CD4-positive, alpha-beta T cell (primary cell): Measurements from ENCODE around the gene PIWIL4. TPM values are rescaled to one million over a fixed set of nuclear protein-coding genes. Genes with fewer than 3 reads are reported as not detected.

Source experiments
- ATAC-seq: fragments of 200-7000 bp; cut with Tn5 transposase; one replicate; pipeline ENCODE4 v1.10.0; 2022; ENCODE audit warnings: mild to moderate bottlenecking; ENCODE audit not compliant: poor library complexity
- CTCF ChIA-PET: fragments of 350-600 bp; sonication (Branson Sonifier 250); formaldehyde crosslinking; loops from one replicate; lab custom pipeline; 2021; ENCODE audit warnings: antibody characterized with exemption, inconsistent platforms; lab: Charles Lee
- POLR2A ChIA-PET: fragments of 350-600 bp; sonication (Branson Sonifier 250); formaldehyde crosslinking; loops from one replicate; lab custom pipeline; 2021; ENCODE audit warnings: antibody characterized with exemption, inconsistent platforms; lab: Charles Lee
- DNase-seq, 14 experiments: peaks; one replicate each; pipeline ENCODE4 v3.0.0-alpha.2; 2013 to 2020; ENCODE audit warnings: mixed read lengths in 2 of 14
- H3K27ac ChIP-seq, 2 donors: one replicate each; pipeline versions ENCODE4 v1.5.1 to v1.7.0; 2013; ENCODE audit warnings: low read length in 2 of 2, low read depth in 1 of 2, mild to moderate bottlenecking in 1 of 2
- H3K27me3 ChIP-seq, 2 experiments: 1 replicate in 1 of 2; 2 replicates in 1 of 2; pipeline versions ENCODE4 v1.6.1 to v1.7.0; 2013; ENCODE audit warnings: low read length in 2 of 2, control low read depth in 1 of 2, mild to moderate bottlenecking in 1 of 2, moderate library complexity in 1 of 2; ENCODE audit not compliant: insufficient read depth in 2 of 2, control insufficient read depth in 1 of 2
- H3K36me3 ChIP-seq: one replicate; pipeline ENCODE4 v1.6.1; 2013; ENCODE audit warnings: low read length, control low read depth; ENCODE audit not compliant: insufficient read depth
- H3K4me1 ChIP-seq: one replicate; pipeline ENCODE4 v1.6.1; 2013; ENCODE audit warnings: low read length, control low read depth; ENCODE audit not compliant: insufficient read depth
- H3K4me3 ChIP-seq: one replicate; pipeline ENCODE4 v1.5.1; 2013; ENCODE audit warnings: mild to moderate bottlenecking, low read length, moderate library complexity
- H3K9me3 ChIP-seq, 2 experiments: 1 replicate in 1 of 2; 2 replicates in 1 of 2; pipeline versions ENCODE4 v1.6.1 to v1.7.0; 2013; ENCODE audit warnings: low read length in 2 of 2, mild to moderate bottlenecking in 2 of 2, control low read depth in 1 of 2, moderate library complexity in 1 of 2; ENCODE audit not compliant: control insufficient read depth in 1 of 2, insufficient read depth in 1 of 2
- H3K27ac Mint-ChIP-seq: one replicate; pipeline ENCODE4 v1.8.0; 2020; ENCODE audit warnings: mixed read lengths
- H3K27me3 Mint-ChIP-seq: one replicate; pipeline ENCODE4 v1.8.0; 2021; ENCODE audit warnings: mixed read lengths
- H3K36me3 Mint-ChIP-seq: one replicate; pipeline ENCODE4 v1.8.0; 2021; ENCODE audit warnings: low read depth, mixed read lengths
- H3K4me1 Mint-ChIP-seq: one replicate; pipeline ENCODE4 v1.8.0; 2021; ENCODE audit warnings: low read depth, mixed read lengths
- H3K4me3 Mint-ChIP-seq: one replicate; pipeline ENCODE4 v1.8.0; 2020; ENCODE audit warnings: mild to moderate bottlenecking, mixed read lengths
- H3K9me3 Mint-ChIP-seq: one replicate; pipeline ENCODE4 v1.8.0; 2020; ENCODE audit warnings: mixed read lengths
- intact Hi-C, 2 experiments: fragments of 100-400 bp; cut with DNase I in 1 of 2; cut with micrococcal nuclease in 1 of 2; formaldehyde crosslinking; loops; one replicate each; pipeline versions ENCODE4 v1.15.1 to v1.9.0; 2023 to 2025; cut with DNase I, micrococcal nuclease
- total RNA-seq, 174 experiments: library from RNA in 2 of 174; stranded (reverse) in 2 of 174; gene quantifications; one replicate each; pipeline ENCODE4 v1.2.3 and lab custom pipeline; 2021 to 2026
- TF ChIP-seq, protein P1 (sequence below): fragments of 200-600 bp; IDR thresholded peaks from one replicate; pipeline ENCODE4 v1.8.0; 2022; ENCODE audit warnings: antibody characterized with exemption, mild to moderate bottlenecking

PIWIL4 gene
- total RNA-seq, 2 experiments from 2014 or later = 1.3 to 1.4 TPM

DNA sequence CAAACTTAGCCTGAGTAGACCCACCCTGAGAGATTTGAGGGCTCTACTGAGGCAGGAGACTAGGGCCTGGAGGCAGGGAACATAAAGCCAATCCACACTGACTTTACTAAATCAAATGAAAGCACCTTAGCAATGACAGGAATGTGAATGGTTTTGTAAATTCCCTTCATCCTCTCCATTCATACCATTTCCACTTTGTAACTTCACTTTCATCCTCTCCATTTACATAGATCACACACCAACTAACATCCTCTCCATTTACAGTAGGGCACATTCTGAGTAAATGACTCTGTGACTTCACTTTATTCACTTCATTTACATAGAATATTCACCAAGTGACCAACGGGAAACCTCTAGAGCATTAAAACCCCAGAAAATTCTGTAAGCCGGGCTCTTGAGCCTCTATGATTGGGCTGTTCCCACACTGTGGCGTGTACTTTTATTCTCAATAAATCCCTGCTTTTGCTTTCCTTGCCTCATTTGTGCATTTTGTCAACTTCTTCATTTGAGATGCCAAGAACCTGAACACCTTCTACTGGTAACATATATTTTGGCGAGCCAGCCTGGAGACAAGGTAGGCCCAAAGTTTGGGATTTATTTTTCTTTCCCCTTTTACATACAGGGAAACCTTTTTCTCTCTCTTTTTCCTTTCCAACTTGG lies 82.9 kb downstream of the PIWIL4 start:
- Histone ChIP-seq H3K27me3 (peaks cover 7 to 9% of the 10 kb centered on the region in 2 experiments), H3K36me3 (no peaks in the 10 kb centered on the region), H3K4me3 (no peak overlapping the region), H3K4me1 (no peaks in the 10 kb centered on the region), H3K27ac (no peak overlapping the region), H3K9me3 (no peaks in the 10 kb centered on the region)
- H3K9me3 Mint-ChIP-seq = no peaks in the 10 kb centered on the region
- TF ChIP-seq, protein P1, sequence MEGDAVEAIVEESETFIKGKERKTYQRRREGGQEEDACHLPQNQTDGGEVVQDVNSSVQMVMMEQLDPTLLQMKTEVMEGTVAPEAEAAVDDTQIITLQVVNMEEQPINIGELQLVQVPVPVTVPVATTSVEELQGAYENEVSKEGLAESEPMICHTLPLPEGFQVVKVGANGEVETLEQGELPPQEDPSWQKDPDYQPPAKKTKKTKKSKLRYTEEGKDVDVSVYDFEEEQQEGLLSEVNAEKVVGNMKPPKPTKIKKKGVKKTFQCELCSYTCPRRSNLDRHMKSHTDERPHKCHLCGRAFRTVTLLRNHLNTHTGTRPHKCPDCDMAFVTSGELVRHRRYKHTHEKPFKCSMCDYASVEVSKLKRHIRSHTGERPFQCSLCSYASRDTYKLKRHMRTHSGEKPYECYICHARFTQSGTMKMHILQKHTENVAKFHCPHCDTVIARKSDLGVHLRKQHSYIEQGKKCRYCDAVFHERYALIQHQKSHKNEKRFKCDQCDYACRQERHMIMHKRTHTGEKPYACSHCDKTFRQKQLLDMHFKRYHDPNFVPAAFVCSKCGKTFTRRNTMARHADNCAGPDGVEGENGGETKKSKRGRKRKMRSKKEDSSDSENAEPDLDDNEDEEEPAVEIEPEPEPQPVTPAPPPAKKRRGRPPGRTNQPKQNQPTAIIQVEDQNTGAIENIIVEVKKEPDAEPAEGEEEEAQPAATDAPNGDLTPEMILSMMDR = no peak
- intact Hi-C loops = no loop called here
- H3K4me1 Mint-ChIP-seq = no peaks in the 10 kb centered on the region
- H3K27ac Mint-ChIP-seq = no peak overlapping the region
- ATAC-seq = no peak
- DNase-seq = no peak
- CTCF ChIA-PET = no interaction called here
- H3K27me3 Mint-ChIP-seq = peaks cover 17% of the 10 kb centered on the region
- no peaks in the 10 kb centered on the region for H3K36me3 Mint-ChIP-seq
- POLR2A ChIA-PET = no interaction called here
- H3K4me3 Mint-ChIP-seq = no peak overlapping the region

DNA sequence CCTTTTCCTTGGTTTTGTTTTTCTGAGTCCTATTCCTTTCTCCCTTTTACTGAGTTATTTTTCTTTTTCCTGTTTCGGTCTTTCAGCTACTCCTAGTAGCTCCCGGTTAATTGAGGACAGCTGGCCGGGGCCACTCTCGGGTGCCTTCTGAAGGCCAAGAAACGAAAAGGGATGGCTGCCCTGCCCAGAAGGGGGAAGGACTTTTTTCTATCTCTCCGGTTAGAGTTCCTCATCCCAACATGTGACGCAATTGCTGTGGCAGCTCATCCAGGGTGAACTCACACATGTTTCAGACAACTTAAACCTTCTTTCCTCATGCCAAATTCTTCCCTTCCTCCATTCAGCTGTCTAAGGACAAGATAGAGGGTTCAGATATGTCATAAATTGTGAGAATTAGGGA lies 83.6 kb downstream of the PIWIL4 start:
- Mint-ChIP-seq H3K27ac (no peak overlapping the region), H3K9me3 (no peaks in the 10 kb centered on the region), H3K27me3 (peaks cover 17% of the 10 kb centered on the region), H3K4me1 (no peaks in the 10 kb centered on the region), H3K36me3 (no peaks in the 10 kb centered on the region), H3K4me3 (no peak overlapping the region)
- CTCF ChIA-PET = no interaction called here
- no peaks in the 10 kb centered on the region for H3K36me3 ChIP-seq
- no peak overlapping the region for H3K4me3 ChIP-seq
- intact Hi-C loops = no loop called here
- H3K27ac ChIP-seq = no peak overlapping the region
- H3K27me3 ChIP-seq = peaks cover 7 to 13% of the 10 kb centered on the region in 2 experiments
- TF ChIP-seq, protein P1 = no peak
- POLR2A ChIA-PET = no interaction called here
- H3K4me1 ChIP-seq = no peaks in the 10 kb centered on the region
- no peak for ATAC-seq
- H3K9me3 ChIP-seq = no peaks in the 10 kb centered on the region
- peak in 2 of 14 experiments; percentile 15 to 25 for DNase-seq

DNA sequence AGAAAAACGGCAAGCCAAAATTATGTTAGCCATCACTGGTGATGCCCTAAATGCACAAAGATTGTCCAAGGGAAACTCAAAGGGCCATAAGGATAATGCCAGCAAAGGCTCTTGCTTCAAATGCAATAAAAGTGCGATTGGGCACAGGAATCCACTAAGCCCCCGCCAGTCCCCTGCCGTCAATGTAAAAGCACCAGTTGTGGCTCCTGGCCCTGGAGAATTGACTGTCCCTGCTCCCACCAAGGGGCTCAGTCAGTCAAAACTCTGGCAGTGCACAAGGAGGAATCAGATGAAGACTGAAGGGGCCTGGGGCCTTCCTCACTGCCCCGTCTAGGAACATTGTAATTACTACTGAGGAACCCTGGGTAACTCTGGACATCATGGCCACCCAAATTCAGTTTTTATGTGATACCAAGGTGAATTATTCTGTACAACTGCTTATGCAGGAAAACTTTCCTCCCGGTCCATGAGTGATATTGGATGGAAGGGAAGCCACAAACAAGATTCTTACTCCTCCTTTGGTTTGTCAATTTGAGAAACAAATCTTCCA lies 85.6 kb downstream of the PIWIL4 start:
- H3K27me3 Mint-ChIP-seq = peaks cover 17% of the 10 kb centered on the region
- no peak overlapping the region for H3K27ac Mint-ChIP-seq
- H3K27ac ChIP-seq = no peak overlapping the region
- H3K4me3 ChIP-seq = no peak overlapping the region
- POLR2A ChIA-PET = no interaction called here
- TF ChIP-seq, protein P1 = no peak
- no peaks in the 10 kb centered on the region for H3K4me1 Mint-ChIP-seq
- no peaks in the 10 kb centered on the region for H3K4me1 ChIP-seq
- no peaks in the 10 kb centered on the region for H3K36me3 Mint-ChIP-seq
- CTCF ChIA-PET = no interaction called here
- H3K36me3 ChIP-seq = no peaks in the 10 kb centered on the region
- no peaks in the 10 kb centered on the region for H3K9me3 ChIP-seq
- peaks cover 7 to 13% of the 10 kb centered on the region in 2 experiments for H3K27me3 ChIP-seq
- intact Hi-C loops = no loop called here
- H3K9me3 Mint-ChIP-seq = no peaks in the 10 kb centered on the region
- no peak overlapping the region for H3K4me3 Mint-ChIP-seq
- no peak for DNase-seq
- ATAC-seq = no peak
